ENCODE data around the gene ZNF213. TPM values are rescaled to one million over a fixed set of nuclear protein-coding genes. Genes with fewer than 3 reads are reported as not detected.

ZNF213 gene
- total RNA-seq, 1 donor from 2014 or later = 4.2 TPM

- peaks cover 37 to 53% (median 46%) of the 10 kb centered on the region in 3 donors for H3K4me1 ChIP-seq (ENCODE audit: control insufficient read depth in 3 of 3, insufficient read depth in 3 of 3, low read length in 3 of 3)
These were observed 12.9 kb downstream of the ZNF213 start for GRCh38 chr16:3147757-3148104.

GRCh38 chr16:3148256-3149192, 13.7 kb downstream of the ZNF213 start:
- Histone ChIP-seq H3K9me3 (ENCODE audit: control insufficient read depth in 3 of 3, low read length in 3 of 3) (no peaks in the 10 kb centered on the region), H3K4me3 (ENCODE audit: low read length in 3 of 3) (no peak overlapping the region), H3K4me1 (ENCODE audit: control insufficient read depth in 3 of 3, insufficient read depth in 3 of 3, low read length in 3 of 3) (peaks cover 37 to 46% (median 45%) of the 10 kb centered on the region in 3 donors), H3K27me3 (ENCODE audit: control insufficient read depth in 3 of 3, insufficient read depth in 3 of 3, low read length in 3 of 3) (peaks cover 0 to 19% (median 12%) of the 10 kb centered on the region in 3 donors), H3K27ac (ENCODE audit: low read depth, low read length) (no peak overlapping the region), H3K9ac (ENCODE audit: low read depth in 1 of 3, low read length in 3 of 3) (no peak overlapping the region), H3K36me3 (ENCODE audit: control insufficient read depth in 3 of 3, insufficient read depth in 3 of 3, low read length in 3 of 3) (no peaks in the 10 kb centered on the region)

More at GRCh38 chr16:3147757-3148104, 12.9 kb downstream of the ZNF213 start:
- H3K9me3 ChIP-seq (ENCODE audit: control insufficient read depth in 3 of 3, low read length in 3 of 3) = no peaks in the 10 kb centered on the region
- H3K36me3 ChIP-seq (ENCODE audit: control insufficient read depth in 3 of 3, insufficient read depth in 3 of 3, low read length in 3 of 3) = peaks cover 0 to 1% (median 1%) of the 10 kb centered on the region in 3 donors
- H3K9ac ChIP-seq (ENCODE audit: low read depth in 1 of 3, low read length in 3 of 3) = peak overlapping the region in 1 of 3 donors; percentile 16
- H3K4me3 ChIP-seq (ENCODE audit: low read length in 3 of 3) = no peak overlapping the region
- H3K27me3 ChIP-seq (ENCODE audit: control insufficient read depth in 3 of 3, insufficient read depth in 3 of 3, low read length in 3 of 3) = peaks cover 0 to 17% (median 9%) of the 10 kb centered on the region in 3 donors
- H3K27ac ChIP-seq (ENCODE audit: low read depth, low read length) = no peak overlapping the region

- Histone ChIP-seq H3K4me1 (ENCODE audit: control insufficient read depth in 3 of 3, insufficient read depth in 3 of 3, low read length in 3 of 3) (peaks cover 32 to 40% (median 39%) of the 10 kb centered on the region in 3 donors), H3K9ac (ENCODE audit: low read depth in 1 of 3, low read length in 3 of 3) (peak overlapping the region in 1 of 3 donors; percentile 79), H3K36me3 (ENCODE audit: control insufficient read depth in 3 of 3, insufficient read depth in 3 of 3, low read length in 3 of 3) (no peaks in the 10 kb centered on the region), H3K27me3 (ENCODE audit: control insufficient read depth in 3 of 3, insufficient read depth in 3 of 3, low read length in 3 of 3) (peaks cover 0 to 19% (median 15%) of the 10 kb centered on the region in 3 donors), H3K4me3 (ENCODE audit: low read length in 3 of 3) (no peak overlapping the region), H3K27ac (ENCODE audit: low read depth, low read length) (no peak overlapping the region), H3K9me3 (ENCODE audit: control insufficient read depth in 3 of 3, low read length in 3 of 3) (no peaks in the 10 kb centered on the region)
These were observed 14.3 kb downstream of the ZNF213 start for GRCh38 chr16:3149193-3149530.

GRCh38 chr16:3149630-3150345, 15.0 kb downstream of the ZNF213 start:
- H3K9ac ChIP-seq (ENCODE audit: low read depth in 1 of 3, low read length in 3 of 3) = peak overlapping the region; percentile 59 to 79 (median 77)
- peaks cover 25 to 34% (median 33%) of the 10 kb centered on the region in 3 donors for H3K4me1 ChIP-seq (ENCODE audit: control insufficient read depth in 3 of 3, insufficient read depth in 3 of 3, low read length in 3 of 3)

GRCh38 chr16:3150346-3151218, 15.8 kb downstream of the ZNF213 start:
- no peaks in the 10 kb centered on the region for H3K36me3 ChIP-seq (ENCODE audit: control insufficient read depth in 3 of 3, insufficient read depth in 3 of 3, low read length in 3 of 3)
- peaks cover 0 to 5% (median 0%) of the 10 kb centered on the region in 3 donors for H3K9me3 ChIP-seq (ENCODE audit: control insufficient read depth in 3 of 3, low read length in 3 of 3)
- H3K27ac ChIP-seq (ENCODE audit: low read depth, low read length) = peak overlapping the region; percentile 65
- peak overlapping the region; percentile 71 to 80 (median 77) for H3K4me3 ChIP-seq (ENCODE audit: low read length in 3 of 3)
- H3K4me1 ChIP-seq (ENCODE audit: control insufficient read depth in 3 of 3, insufficient read depth in 3 of 3, low read length in 3 of 3) = peaks cover 17 to 27% (median 26%) of the 10 kb centered on the region in 3 donors
- H3K27me3 ChIP-seq (ENCODE audit: control insufficient read depth in 3 of 3, insufficient read depth in 3 of 3, low read length in 3 of 3) = peaks cover 0 to 23% (median 18%) of the 10 kb centered on the region in 3 donors
- H3K9ac ChIP-seq (ENCODE audit: low read depth in 1 of 3, low read length in 3 of 3) = peak overlapping the region; percentile 59 to 79 (median 79)

More at GRCh38 chr16:3149630-3150345, 15.0 kb downstream of the ZNF213 start:
- Histone ChIP-seq H3K36me3 (ENCODE audit: control insufficient read depth in 3 of 3, insufficient read depth in 3 of 3, low read length in 3 of 3) (no peaks in the 10 kb centered on the region), H3K27me3 (ENCODE audit: control insufficient read depth in 3 of 3, insufficient read depth in 3 of 3, low read length in 3 of 3) (peaks cover 0 to 21% (median 18%) of the 10 kb centered on the region in 3 donors), H3K4me3 (ENCODE audit: low read length in 3 of 3) (peak overlapping the region; percentile 71 to 80 (median 77)), H3K27ac (ENCODE audit: low read depth, low read length) (peak overlapping the region; percentile 65), H3K9me3 (ENCODE audit: control insufficient read depth in 3 of 3, low read length in 3 of 3) (no peaks in the 10 kb centered on the region)

- H3K9me3 ChIP-seq (ENCODE audit: control insufficient read depth in 3 of 3, low read length in 3 of 3) = peaks cover 0 to 6% (median 0%) of the 10 kb centered on the region in 3 donors
- H3K36me3 ChIP-seq (ENCODE audit: control insufficient read depth in 3 of 3, insufficient read depth in 3 of 3, low read length in 3 of 3) = no peaks in the 10 kb centered on the region
- peak overlapping the region in 2 of 3 donors; percentile 68 to 69 for H3K4me3 ChIP-seq (ENCODE audit: low read length in 3 of 3)
- H3K4me1 ChIP-seq (ENCODE audit: control insufficient read depth in 3 of 3, insufficient read depth in 3 of 3, low read length in 3 of 3) = peaks cover 16 to 27% (median 26%) of the 10 kb centered on the region in 3 donors
- peaks cover 0 to 26% (median 20%) of the 10 kb centered on the region in 3 donors for H3K27me3 ChIP-seq (ENCODE audit: control insufficient read depth in 3 of 3, insufficient read depth in 3 of 3, low read length in 3 of 3)
- no peak overlapping the region for H3K27ac ChIP-seq (ENCODE audit: low read depth, low read length)
- no peak overlapping the region for H3K9ac ChIP-seq (ENCODE audit: low read depth in 1 of 3, low read length in 3 of 3)
These were observed 17.1 kb downstream of the ZNF213 start for GRCh38 chr16:3152027-3152276.

GRCh38 chr16:3152277-3152990, 17.6 kb downstream of the ZNF213 start:
- Histone ChIP-seq H3K27ac (ENCODE audit: low read depth, low read length) (no peak overlapping the region), H3K4me3 (ENCODE audit: low read length in 3 of 3) (peak overlapping the region; percentile 42 to 69 (median 68)), H3K9ac (ENCODE audit: low read depth in 1 of 3, low read length in 3 of 3) (peak overlapping the region in 2 of 3 donors; percentile 0 to 66), H3K27me3 (ENCODE audit: control insufficient read depth in 3 of 3, insufficient read depth in 3 of 3, low read length in 3 of 3) (peaks cover under 1 to 31% (median 24%) of the 10 kb centered on the region in 3 donors), H3K36me3 (ENCODE audit: control insufficient read depth in 3 of 3, insufficient read depth in 3 of 3, low read length in 3 of 3) (no peaks in the 10 kb centered on the region), H3K4me1 (ENCODE audit: control insufficient read depth in 3 of 3, insufficient read depth in 3 of 3, low read length in 3 of 3) (peaks cover 17 to 27% (median 26%) of the 10 kb centered on the region in 3 donors), H3K9me3 (ENCODE audit: control insufficient read depth in 3 of 3, low read length in 3 of 3) (peaks cover 0 to 6% (median 0%) of the 10 kb centered on the region in 3 donors)

GRCh38 chr16:3152991-3153368, 18.2 kb downstream of the ZNF213 start:
- peaks cover 22 to 32% (median 27%) of the 10 kb centered on the region in 3 donors for H3K4me1 ChIP-seq (ENCODE audit: control insufficient read depth in 3 of 3, insufficient read depth in 3 of 3, low read length in 3 of 3)
- no peaks in the 10 kb centered on the region for H3K36me3 ChIP-seq (ENCODE audit: control insufficient read depth in 3 of 3, insufficient read depth in 3 of 3, low read length in 3 of 3)
- H3K27me3 ChIP-seq (ENCODE audit: control insufficient read depth in 3 of 3, insufficient read depth in 3 of 3, low read length in 3 of 3) = peaks cover 3 to 36% (median 29%) of the 10 kb centered on the region in 3 donors
- no peak overlapping the region for H3K27ac ChIP-seq (ENCODE audit: low read depth, low read length)
- peaks cover 0 to 6% (median 0%) of the 10 kb centered on the region in 3 donors for H3K9me3 ChIP-seq (ENCODE audit: control insufficient read depth in 3 of 3, low read length in 3 of 3)
- H3K9ac ChIP-seq (ENCODE audit: low read depth in 1 of 3, low read length in 3 of 3) = no peak overlapping the region
- H3K4me3 ChIP-seq (ENCODE audit: low read length in 3 of 3) = peak overlapping the region in 2 of 3 donors; percentile 42 to 68

GRCh38 chr16:3155181-3155580, 20.4 kb downstream of the ZNF213 start:
- no peak overlapping the region for H3K4me3 ChIP-seq (ENCODE audit: low read length in 3 of 3)
- peaks cover 23 to 39% (median 33%) of the 10 kb centered on the region in 3 donors for H3K4me1 ChIP-seq (ENCODE audit: control insufficient read depth in 3 of 3, insufficient read depth in 3 of 3, low read length in 3 of 3)
- no peak overlapping the region for H3K9ac ChIP-seq (ENCODE audit: low read depth in 1 of 3, low read length in 3 of 3)
- no peak overlapping the region for H3K27ac ChIP-seq (ENCODE audit: low read depth, low read length)
- no peaks in the 10 kb centered on the region for H3K36me3 ChIP-seq (ENCODE audit: control insufficient read depth in 3 of 3, insufficient read depth in 3 of 3, low read length in 3 of 3)
- peaks cover 5 to 50% (median 46%) of the 10 kb centered on the region in 3 donors for H3K27me3 ChIP-seq (ENCODE audit: control insufficient read depth in 3 of 3, insufficient read depth in 3 of 3, low read length in 3 of 3)
- peaks cover 0 to 6% (median 0%) of the 10 kb centered on the region in 3 donors for H3K9me3 ChIP-seq (ENCODE audit: control insufficient read depth in 3 of 3, low read length in 3 of 3)
